HK-2 (cell line): ENCODE data around the gene OR2C3.
"Not testable (repeated sequence)": the region's sequence is repeated elsewhere in the genome, so short reads cannot be mapped to it uniquely, and the experiment has no call there.

ENCODE experiments used
- DNase-seq: peaks from one replicate; pipeline ENCODE4 v3.0.0-alpha.2; 2018; ENCODE audit not compliant: unreplicated experiment

OR2C3 gene

GRCh38 chr1:247536340-247536739 is at the start of gene OR2C3:
OR2C3 (minus strand) TSS chr1:247536440; CDS start chr1:247532511, 3,929 bp downstream.
- DNase-seq = no peak

GRCh38 chr1:247578946-247579460 is 42.8 kb upstream of the OR2C3 start:
- no peak for DNase-seq

- DNase-seq = no peak
Observed at GRCh38 chr1:247576514-247576913, 40.3 kb upstream of the OR2C3 start.

GRCh38 chr1:247574664-247575063 is 38.4 kb upstream of the OR2C3 start:
- DNase-seq = no peak

- DNase-seq = no peak
Observed at GRCh38 chr1:247574236-247574635, 38.0 kb upstream of the OR2C3 start.

- no peak for DNase-seq
Observed at GRCh38 chr1:247562198-247562597, 26.0 kb upstream of the OR2C3 start.

- DNase-seq = no peak
Observed at GRCh38 chr1:247561711-247562110, 25.5 kb upstream of the OR2C3 start.

- no peak for DNase-seq
Observed at GRCh38 chr1:247557926-247558674, 21.9 kb upstream of the OR2C3 start.

- no peak for DNase-seq
Observed at GRCh38 chr1:247552231-247552630, 16.0 kb upstream of the OR2C3 start.

- DNase-seq = no peak
Observed at GRCh38 chr1:247551721-247552120, 15.5 kb upstream of the OR2C3 start.

GRCh38 chr1:247548769-247549182 is 12.5 kb upstream of the OR2C3 start, which contains the start of gene GCSAML:
GCSAML (plus strand) TSS chr1:247549134; CDS start chr1:247549192, 58 bp downstream.
- no peak for DNase-seq

GRCh38 chr1:247548092-247548491 is 11.9 kb upstream of the OR2C3 start:
- DNase-seq = no peak

- DNase-seq = no peak
Observed at GRCh38 chr1:247542811-247543210, 6.6 kb upstream of the OR2C3 start.

GRCh38 chr1:247540581-247540980 is 4.3 kb upstream of the OR2C3 start:
- DNase-seq = no peak

- no peak for DNase-seq
Observed at GRCh38 chr1:247539215-247539614, 3.0 kb upstream of the OR2C3 start.

GRCh38 chr1:247538561-247538960 is 2.3 kb upstream of the OR2C3 start:
- DNase-seq = no peak

GRCh38 chr1:247535402-247535801 is 838 bp downstream of the OR2C3 start:
- no peak for DNase-seq

GRCh38 chr1:247531937-247532336 is 4.3 kb downstream of the OR2C3 start:
- DNase-seq = no peak

GRCh38 chr1:247530785-247531184 is 5.5 kb downstream of the OR2C3 start:
- DNase-seq = no peak

- no peak for DNase-seq
Observed at GRCh38 chr1:247529771-247530355, 6.4 kb downstream of the OR2C3 start.

- no peak for DNase-seq
Observed at GRCh38 chr1:247528812-247529474, 7.3 kb downstream of the OR2C3 start.

GRCh38 chr1:247521886-247522285 is 14.4 kb downstream of the OR2C3 start:
- not testable (repeated sequence) for DNase-seq

- DNase-seq = no peak
Observed at GRCh38 chr1:247518613-247518891, 17.7 kb downstream of the OR2C3 start.
